GM12801 (cell line): ENCODE results near the gene OR51D1.

ENCODE experiments used
- TF ChIP-seq, protein P1 (sequence below): IDR thresholded peaks from one replicate; pipeline ENCODE4 v1.5.1; 2011; ENCODE audit warnings: control low read depth; ENCODE audit not compliant: insufficient read length; ENCODE audit errors: extremely low read depth

OR51D1 gene

DNA sequence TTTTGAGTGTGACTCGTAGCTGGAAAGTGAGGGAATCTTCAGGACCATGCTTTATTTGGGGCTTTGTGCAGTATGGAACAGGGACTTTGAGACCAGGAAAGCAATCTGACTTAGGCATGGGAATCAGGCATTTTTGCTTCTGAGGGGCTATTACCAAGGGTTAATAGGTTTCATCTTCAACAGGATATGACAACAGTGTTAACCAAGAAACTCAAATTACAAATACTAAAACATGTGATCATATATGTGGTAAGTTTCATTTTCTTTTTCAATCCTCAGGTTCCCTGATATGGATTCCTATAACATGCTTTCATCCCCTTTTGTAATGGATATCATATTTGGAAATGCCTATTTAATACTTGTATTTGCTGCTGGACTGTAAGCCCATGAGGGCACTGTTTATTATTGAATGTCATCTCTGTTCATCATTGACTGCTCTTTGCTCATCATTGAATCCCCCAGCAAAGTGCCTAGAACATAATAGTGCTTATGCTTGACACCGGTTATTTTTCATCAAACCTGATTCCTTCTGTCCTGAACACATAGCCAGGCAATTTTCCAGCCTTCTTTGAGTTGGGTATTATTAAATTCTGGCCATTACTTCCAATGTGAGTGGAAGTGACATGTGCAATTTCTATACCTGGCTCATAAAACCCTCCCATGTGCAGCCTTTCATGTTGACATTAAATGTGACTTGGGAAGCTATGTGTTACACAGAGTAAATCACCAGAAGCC, 17.5 kb downstream of the OR51D1 start:
- TF ChIP-seq, protein P1, sequence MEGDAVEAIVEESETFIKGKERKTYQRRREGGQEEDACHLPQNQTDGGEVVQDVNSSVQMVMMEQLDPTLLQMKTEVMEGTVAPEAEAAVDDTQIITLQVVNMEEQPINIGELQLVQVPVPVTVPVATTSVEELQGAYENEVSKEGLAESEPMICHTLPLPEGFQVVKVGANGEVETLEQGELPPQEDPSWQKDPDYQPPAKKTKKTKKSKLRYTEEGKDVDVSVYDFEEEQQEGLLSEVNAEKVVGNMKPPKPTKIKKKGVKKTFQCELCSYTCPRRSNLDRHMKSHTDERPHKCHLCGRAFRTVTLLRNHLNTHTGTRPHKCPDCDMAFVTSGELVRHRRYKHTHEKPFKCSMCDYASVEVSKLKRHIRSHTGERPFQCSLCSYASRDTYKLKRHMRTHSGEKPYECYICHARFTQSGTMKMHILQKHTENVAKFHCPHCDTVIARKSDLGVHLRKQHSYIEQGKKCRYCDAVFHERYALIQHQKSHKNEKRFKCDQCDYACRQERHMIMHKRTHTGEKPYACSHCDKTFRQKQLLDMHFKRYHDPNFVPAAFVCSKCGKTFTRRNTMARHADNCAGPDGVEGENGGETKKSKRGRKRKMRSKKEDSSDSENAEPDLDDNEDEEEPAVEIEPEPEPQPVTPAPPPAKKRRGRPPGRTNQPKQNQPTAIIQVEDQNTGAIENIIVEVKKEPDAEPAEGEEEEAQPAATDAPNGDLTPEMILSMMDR = no peak

DNA sequence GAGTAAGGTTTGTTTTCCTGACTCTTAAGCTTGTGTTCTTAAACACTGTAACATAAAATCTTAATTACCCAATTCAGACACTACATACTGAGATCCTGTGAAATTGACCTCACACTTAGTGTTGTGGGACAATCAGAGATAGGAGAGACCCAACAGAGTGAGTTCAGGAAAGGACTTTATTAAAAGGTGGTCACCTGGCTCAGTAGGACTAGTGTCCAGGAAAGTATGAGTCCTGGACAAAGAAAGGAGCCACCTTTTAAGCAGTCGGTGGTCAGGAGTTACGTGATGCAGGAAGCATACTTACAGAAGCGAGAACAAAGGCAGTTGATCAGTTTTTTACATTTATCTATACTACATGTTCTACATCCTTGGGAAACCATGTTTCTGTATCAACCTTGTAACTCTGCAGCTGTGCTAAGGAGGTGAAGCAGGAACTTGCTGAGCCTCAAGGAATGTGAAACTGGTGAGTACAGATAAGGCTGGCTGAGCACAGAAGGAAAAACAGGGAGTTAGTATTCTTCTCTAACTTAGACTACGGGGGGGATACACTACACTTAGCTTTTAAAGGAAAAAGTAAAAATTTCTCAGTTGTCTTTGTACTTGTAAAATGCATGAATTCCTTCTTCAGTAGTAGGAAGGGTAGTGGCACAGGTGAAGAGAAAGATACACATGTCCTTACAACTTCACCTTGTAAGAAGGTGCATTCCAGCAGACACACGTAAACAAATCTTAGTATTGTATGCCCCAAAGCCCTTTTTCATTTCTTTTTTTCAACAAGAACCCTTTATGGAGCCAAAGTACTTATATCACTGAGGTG, 21.6 kb downstream of the OR51D1 start:
- TF ChIP-seq, protein P1 = no peak

DNA sequence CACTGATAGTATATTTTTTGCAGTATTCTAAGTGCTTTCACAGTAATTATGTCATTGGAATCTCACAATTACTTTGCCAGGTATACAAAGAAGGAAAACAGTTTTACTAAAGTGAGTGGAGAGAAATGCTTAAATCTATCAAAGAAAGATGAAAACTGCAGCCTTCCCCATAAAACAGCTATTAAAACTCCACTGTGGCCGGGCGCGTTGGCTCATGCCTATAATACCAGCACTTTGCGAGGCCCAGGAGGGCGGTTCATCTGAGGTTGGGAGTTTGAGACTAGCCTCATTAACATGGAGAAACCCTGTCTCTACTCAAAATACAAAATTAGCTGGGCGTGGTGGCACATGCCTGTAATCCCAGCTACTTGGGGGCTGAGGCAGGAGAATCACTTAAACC, 25.6 kb downstream of the OR51D1 start:
- TF ChIP-seq, protein P1 = no peak

DNA sequence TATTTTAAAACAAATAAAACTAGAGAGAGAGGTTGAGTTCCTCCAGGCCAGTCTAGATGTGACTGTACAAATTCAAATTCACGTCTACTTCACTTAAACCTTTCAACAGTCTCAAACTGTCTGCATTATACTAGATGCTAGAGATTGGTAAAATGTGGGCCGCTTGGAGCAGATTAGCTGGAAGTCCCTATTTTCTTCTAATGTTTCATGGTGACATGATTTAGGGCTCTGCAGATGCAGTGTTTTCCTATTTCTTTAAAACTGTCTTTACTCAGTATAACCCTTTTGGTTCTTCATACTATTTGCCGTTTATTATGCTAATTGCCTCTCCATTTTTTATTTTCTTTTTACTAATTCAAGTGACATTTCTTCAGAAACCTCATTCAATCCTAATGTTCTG, 26.9 kb downstream of the OR51D1 start:
- TF ChIP-seq, protein P1 = no peak

DNA sequence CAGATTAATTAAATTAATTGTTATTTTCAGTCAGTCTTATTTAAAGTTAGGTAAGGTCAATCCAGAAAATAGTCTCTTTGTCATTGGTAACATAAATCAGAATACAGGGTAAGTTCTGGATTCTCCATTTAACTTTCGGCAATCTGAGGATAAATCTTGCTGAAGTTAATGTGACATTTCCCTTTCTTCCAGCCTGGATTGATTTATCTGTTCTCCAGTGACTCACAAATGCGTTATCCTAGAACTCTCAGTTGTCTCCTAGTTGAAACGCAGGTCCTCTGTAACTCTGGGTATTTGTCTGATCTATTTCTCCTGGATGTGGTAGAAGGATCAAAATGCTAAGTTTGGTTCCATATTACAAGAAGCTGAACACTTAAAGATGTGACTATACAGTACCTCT, 27.5 kb downstream of the OR51D1 start:
- TF ChIP-seq, protein P1 = no peak

DNA sequence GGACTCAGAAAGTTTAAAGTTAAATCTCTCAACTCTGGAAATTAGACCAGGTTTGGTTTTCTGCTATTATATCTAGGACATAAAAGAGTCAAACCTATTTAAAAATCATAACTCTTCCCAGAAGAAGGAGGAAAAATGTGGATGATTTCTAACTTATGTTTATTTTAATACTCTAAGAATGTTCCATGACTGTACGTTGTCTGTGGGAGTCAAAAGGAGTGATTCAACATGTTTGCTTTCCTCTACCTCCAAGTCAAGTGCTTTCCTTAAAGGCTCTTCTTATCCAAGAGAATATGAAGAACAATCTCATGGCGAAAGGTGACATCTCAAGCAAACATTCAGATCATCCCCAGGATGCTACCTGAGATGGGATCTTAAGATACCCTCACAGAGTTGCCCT, 28.1 kb downstream of the OR51D1 start:
- TF ChIP-seq, protein P1 = no peak

DNA sequence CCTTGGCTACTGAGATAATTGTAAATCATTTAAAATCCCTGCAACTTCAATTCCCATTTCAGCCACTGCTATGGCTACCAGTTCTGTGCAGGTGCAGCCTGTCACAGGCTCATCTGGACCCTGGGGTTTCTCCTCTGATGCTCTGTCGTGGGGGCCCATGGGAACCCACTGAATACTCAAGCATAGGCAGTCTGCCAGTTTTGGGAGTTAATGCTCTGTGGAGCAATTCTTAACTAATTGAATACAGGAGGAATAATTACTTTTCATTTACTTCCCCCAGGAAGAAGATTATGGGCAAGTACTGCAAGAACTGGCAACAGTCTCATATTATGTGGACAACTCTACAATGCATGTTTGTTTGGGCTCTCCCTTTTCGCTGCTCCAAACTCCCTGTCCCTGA, 34.5 kb downstream of the OR51D1 start:
- TF ChIP-seq, protein P1 = no peak
